ENCODE measurements around the gene PGRMC2.

Gene PGRMC2

DNA sequence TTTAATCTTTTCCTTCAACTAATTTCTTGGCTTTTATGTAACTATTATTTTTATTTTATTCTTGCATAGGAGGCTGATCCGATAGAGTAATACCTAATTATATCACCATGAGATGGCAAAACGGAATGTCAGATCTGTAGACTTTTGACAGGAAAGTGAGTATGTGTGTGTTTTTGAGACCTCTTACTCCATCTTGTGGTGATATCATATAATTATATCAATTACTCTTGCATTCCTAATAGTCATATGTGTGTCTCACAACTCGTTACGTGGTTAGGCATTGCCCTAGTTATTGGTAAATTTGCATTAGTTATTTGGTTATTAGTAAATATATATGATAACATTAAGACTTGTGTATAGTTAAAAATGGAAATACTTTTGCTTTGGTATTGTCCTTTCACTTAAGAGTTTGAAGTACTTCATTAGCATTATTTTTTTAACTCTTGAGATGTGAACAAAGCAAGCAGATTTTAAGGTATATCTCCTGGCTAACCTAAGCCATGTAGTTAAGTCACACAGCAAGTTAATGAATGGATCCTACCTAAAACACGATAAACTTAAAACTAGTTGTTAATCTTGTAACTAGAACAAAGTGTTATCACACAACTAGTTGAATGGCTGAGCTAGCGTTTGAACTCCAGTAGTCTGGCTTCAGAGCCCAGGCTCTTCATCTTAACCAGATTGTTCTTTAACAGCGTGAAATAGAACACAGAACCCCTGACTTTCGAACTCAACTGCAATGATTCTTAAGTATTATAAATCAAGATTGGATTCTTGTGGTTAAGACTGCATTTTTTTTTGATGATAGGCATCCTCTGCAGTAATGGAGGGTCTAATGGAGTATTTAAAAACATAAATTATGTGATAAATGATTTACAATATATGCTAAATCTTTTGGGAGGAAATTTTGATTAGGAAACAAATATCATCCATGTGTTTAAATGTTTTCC lies 67.1 kb downstream of the PGRMC2 start:
- no peak for DNase-seq (ENCODE audit: low read depth in 2 of 2)

Data from stimulated activated CD8-positive, alpha-beta memory T cell treated with anti-CD3 and anti-CD28 coated beads, Interleukin-2, amount 100 ng/mL, for 1 hour (primary cell).